NCI-H526 (cell line): ENCODE measurements around the gene SDR9C7.
"Not testable (repeated sequence)": the region's sequence is repeated elsewhere in the genome, so short reads cannot be mapped to it uniquely, and the experiment has no call there.

Source experiments
- DNase-seq, 2 experiments: peaks; one replicate each; lab custom pipeline; 2025; lab: John Stamatoyannopoulos, UW

The SDR9C7 gene

DNA sequence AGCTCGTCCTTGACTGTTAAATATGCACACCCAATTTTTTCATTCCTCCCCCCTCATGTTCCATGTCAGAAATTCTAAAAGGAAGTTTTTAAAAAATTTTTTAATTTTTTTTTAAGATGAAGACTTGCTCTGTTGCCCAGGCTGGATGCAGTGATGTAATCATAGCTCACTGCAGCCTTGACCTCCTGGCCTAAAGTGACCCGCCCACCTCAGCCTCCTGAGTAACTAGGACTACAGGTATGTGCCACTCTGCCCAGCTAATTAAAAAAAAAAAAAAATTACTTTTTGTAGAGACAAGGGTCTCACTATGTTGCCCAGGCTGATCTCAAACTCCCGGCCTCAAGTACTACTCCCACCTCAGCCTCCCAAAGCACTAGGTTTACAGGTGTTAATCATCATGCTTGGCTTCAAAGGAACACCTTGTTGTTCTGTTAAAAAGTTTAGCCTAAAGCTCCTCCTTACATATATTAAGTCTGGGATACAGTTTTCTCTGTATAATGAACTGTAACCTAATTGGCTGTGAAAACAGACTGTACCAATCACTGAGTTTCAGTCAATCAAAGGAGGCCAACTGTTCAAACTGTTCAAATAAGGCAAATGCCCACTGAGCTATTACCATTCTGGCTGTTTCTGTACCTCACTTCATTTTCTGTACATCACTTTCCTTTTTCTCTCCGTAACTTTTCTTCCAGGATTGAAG is 17.8 kb downstream of the SDR9C7 start:
- DNase-seq, result no peak

DNA sequence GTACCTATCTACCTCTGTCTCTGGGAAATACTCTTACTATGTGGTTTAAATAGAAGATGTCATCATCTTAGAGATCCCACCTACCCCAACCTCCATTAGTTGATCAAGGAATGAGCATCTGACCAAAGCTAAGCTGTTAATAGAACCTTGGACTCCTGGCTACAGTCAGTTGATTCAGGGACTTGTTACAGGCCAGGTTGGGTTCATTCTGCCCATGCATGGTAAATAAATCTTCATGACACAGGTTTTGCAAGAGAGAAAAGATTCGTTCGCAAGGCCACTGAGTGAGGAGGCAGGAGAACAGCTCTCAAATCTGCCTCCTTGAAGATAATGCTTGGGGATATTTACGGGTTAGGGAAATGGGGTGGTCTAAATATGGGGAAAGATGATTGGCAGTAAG is 19.5 kb downstream of the SDR9C7 start:
- no peak for DNase-seq

DNA sequence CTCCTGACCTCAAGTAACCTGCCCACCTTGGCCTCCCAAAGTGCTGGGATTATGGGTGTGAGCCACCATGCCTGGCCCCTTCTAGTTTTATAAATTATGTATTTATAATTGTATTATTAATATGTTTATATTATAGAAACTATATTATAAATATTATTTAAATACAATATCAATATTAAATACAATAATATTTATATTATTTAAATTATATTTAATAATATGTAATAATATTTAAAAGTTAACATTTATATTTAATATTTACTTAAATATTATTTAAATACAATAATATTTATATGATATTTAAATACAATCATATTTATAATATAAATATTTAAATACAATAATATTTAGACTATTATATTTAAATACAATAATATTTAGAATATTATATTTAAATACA is 20.0 kb downstream of the SDR9C7 start:
- DNase-seq, result no peak

DNA sequence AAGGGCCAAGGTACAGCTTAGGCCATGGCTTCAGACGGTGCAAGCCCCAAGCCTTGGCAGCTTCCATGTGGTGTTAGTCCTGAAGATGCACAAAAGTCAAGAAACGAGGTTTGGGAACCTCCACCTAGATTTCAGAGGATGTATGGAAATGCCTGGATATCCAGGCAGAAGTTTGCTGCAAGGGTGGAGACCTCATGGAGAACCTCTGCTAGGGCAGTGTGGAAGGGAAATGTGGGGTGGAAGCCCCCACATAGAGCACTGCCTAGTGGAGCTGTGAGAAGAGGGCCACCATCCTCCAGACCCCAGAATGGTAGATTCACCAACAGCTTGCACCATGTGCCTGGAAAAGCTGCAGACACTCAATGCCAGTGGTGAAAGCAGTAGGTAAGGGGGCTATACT is 24.8 kb downstream of the SDR9C7 start:
- not testable (repeated sequence) for DNase-seq

DNA sequence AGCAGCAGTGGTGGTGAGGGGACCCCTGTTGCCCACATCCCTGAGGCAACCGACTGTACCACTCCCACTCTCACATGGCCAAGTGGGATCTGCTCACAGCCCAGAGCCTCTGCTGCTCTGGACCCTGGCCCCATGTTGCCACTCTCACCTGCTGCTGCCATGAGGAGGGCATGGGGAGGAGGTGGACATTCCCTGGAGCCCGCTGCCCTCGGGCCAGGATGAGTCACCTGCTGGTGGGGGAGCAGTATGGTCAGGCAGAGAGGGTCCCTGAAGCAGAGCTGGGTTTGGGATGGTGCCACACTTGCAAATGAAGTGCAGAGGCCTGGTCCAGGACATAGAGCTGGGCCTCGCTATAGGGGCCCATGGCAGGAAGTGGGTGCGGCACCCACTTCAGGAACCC is 26.1 kb downstream of the SDR9C7 start:
- no peak for DNase-seq

DNA sequence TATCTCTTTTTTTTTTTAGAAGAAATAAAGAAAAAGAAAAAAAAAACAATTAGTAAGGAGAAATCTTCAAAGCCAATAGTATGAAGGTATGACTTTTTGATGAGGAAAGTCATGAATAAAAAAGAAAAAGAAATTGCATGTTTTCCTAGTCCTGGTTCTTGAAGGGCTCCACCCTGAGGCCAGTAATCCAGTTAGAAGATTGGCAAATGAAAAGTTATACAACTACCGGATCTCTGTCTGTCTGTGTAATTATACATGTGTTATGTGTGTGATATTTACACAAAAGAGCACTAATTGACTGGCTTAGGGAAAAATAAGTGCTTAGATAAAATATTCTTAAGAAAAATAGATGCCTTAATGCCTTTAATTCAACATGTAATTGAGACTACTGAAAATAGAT is 28.4 kb downstream of the SDR9C7 start:
- no peak for DNase-seq

DNA sequence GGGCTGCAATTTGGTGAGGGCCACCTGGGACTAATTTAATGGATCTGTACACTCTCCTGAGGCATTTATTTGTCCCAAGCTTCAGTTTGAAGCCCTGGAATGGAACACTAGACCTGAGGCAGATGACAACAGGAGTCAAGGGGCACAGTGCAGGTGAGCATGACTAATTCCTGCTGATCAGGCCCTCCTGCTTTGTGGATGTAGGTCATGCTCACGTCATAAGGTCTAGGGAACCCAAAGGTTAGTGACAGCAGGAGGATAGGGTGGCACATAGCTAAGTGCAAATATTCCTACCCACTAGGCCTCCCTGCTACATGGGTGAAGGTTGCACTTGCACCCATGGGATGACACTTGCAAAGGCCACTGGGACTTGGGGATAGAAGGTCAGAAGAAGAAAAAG is 30.8 kb downstream of the SDR9C7 start:
- DNase-seq, result no peak

DNA sequence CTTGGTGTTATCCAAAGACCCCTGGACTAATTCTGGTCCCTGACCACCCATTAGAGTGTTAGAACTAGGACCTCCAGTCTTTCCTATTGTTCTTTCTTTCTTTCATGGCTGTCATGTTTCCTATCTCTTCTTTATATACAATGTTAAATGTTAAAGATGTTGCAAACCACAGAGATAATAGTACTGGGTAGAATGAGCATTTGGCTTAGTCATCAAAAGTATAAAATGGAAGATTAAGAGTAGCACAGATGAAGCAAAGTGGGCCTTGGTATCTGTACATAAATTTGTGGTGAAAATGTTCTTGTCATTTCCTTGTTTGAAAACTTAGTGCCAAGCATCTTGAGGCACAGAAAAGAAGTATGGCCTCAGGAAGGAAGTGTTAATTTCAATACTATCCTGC is 32.9 kb downstream of the SDR9C7 start:
- not testable (repeated sequence) for DNase-seq

DNA sequence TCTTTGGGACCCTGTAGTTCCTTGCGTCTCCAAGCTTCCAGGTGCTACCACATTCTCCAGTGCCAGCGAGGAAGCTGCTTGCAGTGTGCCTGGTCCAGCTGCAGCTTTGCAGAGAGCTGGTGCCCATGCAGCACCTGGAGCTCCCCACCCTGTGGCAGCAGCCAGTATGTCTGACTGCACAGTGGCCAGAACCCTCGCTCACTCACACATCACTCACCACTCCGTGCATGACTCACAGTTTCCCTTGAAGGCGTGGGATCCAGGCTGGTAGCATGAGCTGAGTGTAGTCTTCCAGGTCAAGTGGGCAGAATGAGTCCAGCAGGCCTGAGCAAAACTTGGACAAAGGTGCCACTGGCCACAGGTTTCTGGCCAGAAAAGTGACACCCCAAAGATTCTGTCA is 33.6 kb downstream of the SDR9C7 start:
- no peak for DNase-seq

DNA sequence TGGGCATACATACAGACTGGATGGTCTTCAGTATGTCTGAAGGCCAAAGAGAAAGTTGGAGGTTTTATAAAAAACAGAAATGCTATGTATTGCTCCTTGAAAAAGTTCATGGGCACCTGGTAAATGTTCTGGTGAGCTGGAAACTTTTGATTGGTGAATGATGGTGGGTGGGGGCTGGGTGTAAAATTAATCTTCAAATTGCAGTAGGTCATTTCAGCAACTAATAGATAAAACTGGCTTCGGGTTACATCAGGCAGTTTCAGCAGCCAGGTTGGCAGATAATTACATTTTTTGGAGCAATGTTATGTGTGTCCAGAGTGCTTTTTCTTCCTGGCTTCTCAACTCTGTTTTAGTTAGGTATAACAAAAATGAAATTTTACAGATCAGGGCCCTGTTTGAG is 35.3 kb downstream of the SDR9C7 start:
- no peak for DNase-seq

DNA sequence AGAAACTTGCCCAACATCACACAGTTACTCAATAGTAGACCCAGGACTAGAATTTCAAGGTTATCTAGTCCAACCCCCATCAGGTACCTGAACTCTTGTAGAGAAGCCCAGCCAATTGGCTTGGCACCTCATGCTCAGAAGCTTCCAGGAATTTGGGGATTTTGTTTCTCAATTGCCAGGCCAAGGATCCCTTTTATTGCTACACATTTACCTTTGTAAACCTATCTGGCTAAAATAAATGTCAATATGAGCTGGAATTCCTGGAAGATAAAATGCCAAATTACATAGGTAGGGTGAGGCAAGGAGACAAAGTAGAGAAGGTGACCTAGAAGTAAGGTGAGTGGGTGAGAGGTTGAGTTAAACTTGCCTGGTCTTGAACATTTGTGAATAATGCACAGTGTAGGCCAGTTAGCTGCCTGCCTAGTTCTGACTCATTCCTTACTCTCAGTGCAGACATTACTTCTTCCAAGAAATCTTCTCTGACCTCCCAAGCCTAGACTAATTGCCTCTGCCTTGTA is 36.3 kb downstream of the SDR9C7 start:
- no peak for DNase-seq

DNA sequence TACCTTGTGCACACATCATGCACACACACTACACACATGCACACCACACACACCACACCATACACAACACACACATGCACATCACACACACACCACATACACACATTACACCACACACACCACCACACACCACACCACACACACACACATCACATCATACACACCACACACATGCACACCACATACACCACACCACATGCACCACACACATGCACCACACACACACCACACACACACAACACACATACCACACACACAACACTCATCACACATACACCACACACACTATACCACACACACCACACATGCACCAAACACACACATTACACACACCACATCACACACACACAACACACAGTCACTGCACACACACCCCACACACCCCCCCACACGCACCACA is 38.1 kb downstream of the SDR9C7 start:
- no peak for DNase-seq

DNA sequence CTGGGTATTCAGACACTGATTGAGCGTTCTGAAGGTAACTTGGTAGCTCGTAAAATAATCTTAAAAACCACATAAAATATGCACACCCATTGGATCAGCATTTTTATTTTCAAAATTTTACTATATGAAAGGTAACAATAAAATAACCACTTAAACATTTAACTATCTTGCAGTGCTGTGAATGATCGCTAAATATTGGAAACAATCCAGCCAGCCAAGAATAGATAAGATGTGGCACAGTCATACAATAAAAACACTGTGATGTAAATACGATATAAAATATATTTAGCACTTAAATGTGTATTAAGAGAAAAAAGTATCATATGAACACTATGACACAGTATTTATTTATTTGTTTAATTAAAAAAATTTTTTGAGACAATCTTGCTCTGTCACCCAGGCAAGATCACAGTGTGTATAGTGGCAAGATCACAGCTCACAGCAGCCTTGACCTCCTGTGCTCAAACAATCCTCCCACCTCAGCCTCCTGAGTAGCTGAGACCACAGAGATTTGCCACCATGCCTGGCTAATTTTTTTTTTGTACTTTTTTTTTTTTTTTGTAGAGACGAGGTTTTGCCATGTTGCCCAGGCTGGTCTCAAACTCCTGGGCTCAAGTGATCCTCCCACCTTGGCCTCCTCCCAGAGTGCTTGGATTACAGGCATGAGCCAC is 39.4 kb downstream of the SDR9C7 start:
- no peak for DNase-seq

DNA sequence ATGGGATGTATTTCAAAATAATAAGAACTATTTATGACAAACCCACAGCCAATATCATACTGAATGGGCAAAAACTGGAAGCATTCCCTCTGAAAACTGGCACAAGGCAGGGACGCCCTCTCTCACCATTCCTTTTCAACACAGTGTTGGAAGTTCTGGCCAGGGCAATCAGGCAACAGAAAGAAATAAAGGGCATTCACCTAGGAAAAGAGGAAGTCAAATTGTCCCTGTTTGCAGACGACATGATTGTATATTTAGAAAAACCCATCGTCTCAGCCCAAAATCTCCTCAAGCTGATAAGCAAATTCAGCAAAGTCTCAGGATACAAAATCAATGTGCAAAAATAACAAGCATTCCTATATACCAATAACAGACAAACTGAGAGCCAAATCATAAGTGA is 42.3 kb downstream of the SDR9C7 start:
- not testable (repeated sequence) for DNase-seq

DNA sequence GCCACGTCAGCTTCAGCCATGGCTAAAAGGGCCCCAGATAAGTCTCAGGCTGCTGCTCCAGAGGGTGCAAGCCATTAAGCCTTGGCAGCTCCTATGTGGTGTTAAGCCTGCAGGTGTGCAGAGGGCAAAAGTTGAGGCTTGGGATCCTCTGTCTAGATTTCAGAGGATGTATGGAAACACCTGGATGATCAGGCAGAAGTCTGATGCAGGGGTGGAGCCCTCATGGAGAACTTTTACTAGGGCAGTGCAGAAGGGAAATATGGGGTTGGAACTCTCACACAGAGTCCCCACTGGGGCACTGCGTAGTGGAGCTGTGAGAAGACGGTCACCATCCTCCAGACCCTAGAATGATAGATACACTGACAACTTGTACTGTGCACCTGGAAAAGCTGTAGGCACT is 47.9 kb downstream of the SDR9C7 start:
- DNase-seq, result no peak

DNA sequence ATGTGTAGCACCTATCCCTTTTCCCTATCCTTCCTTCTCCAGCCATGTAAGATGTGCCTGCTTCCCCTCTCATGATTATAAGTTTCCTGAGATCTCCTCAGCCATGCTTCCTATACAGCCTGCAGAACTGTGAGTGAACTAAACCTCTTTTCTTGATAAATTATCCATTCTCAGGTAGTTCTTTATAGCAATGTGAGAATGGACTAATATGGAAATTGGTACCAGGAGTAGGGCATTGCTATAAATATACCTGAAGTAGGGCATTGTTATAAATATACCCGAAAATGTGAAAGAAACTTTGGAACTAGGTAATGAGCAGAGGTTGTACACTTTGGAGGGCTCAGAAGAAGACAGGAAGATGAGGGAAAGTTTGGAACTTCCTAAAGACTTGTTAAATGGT is 48.9 kb downstream of the SDR9C7 start:
- DNase-seq, result no peak

DNA sequence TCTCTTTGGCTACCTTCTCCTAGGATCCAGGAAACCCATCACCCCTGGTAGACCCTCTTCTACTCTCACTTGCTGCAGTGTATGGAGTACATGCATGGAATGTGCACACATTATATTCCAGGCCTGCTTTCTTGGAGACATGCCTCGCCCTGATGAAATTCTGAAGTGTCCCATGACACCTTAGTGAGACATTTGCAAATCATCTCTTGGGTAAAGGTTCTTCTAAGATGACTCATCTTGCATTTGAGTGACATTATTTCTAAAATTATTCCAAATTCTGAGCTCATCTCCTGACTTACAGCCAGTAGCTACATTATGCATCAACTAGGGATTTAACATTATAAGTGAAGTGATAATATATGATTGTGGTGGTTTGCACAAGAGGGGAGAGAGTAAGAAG is 49.8 kb downstream of the SDR9C7 start:
- no peak for DNase-seq

DNA sequence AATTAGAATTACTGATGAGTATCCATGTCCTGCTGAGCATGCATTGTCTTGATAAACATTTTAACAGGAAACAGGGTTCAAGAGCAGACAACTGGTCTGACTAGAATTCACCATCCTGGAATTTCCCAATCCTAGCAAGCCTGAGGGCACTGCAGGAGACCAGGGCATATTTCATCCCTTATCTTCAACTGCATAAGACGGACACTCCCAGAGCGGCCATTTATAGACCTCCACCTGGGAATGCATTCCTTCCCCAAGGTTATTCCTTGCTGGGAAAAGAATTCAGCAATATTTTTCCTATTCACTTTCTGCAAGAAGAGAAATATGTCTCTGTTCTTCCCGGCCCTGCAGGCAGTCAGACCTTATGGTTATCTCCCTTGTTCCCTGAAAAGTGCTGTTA is 51.8 kb downstream of the SDR9C7 start:
- not testable (repeated sequence) for DNase-seq

DNA sequence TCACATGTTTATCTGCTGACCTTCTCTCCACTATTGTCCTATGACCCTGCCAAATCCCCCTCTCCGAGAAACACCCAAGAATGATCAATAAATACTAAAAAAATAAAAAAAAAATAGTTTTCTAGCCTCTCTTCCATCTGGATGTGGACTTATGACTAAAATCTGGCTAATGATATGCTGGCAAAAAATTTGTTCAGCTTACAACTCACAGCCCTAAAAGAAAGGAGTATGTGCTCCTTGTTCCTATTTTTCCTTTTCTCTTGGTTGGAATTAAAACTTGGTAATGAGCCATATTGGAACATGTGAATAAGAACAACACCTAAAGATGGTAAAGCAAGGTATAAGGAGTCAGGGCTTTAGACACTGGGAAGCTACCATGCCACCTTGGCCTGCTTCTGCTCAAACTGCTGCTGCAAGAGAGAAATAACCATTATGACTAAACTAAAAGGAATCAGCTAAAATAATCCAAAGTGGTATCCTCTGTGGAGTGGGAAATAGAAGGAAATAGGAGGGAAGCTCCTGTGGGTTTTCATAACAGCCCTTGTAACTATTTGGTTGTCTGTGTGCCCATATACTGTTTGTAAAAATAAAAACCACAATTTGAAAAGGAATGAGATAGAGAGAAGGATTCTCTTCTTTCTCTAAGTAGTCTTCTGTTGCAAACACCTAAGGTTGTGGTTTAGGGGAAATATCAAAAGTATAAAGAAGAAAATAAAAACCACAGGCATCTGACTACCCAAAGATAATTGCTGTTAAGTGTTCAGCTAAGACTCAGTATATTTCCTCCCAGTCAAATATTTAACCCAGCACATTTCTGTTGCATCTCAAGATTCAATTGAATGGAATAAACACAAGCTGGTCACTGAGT is 53.8 kb downstream of the SDR9C7 start:
- no peak for DNase-seq

DNA sequence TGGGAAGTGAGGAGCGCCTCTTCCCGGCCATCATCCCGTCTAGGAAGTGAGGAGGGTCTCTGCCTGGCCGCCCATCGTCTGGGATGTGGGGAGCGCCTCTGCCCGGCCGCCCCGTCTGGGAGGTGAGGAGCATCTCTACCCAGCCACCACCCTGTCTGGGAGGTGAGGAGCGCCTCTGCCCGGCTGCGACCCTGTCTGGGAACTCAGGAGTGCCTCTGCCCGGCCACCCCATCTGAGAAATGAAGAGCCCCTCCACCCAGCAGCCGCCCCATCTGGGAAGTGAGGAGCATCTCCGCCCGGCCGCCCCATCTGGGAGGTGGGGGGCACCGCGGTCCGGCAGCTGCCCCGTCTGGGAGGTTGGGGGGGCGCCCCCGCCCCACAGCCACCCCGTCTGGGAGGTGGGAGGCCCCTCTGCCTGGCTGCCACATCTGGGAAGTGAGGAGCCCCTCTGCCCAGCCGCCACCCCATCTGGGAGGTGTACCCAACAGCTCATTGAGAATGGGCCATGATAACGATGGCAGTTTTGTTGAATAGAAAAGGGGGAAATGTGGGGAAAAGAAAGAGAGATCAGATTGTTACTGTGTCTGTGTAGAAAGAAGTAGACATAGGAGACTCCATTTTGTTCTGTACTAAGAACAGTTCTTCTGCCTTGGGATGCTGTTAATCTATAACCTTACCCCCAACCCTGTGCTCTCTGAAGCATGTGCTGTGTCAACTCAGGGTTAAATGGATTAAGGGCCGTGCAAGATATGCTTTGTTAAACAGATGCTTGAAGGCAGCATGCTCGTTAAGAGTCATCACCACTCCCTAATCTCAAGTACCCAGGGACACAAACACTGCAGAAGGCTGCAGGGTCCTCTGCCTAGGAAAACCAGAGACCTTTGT is 54.7 kb downstream of the SDR9C7 start:
- not testable (repeated sequence) for DNase-seq

DNA sequence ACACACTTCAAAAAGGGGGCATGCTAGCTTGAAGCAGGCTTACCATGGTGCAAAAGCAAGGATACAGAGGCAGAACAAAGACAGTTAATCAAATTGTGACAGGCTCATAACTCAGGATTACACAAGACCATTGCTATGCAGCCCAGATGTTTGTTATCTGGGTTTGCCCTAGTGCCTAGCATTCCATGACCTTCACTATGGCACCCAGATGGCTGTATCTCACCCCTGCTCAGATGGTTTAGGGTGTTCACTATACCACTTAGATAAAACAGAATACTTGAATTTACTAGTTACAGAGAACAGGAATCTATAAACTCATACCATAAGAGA is 56.2 kb downstream of the SDR9C7 start:
- no peak for DNase-seq
